Measurements from ENCODE around the gene EGLN1.

Gene EGLN1

GRCh38 chr1:231383159-231383860, 38.8 kb downstream of the EGLN1 start:
- Histone ChIP-seq H3K4me1 (ENCODE audit: insufficient read depth, low read length) (no peaks in the 10 kb centered on the region), H3K4me3 (ENCODE audit: low read depth in 1 of 2, low read length in 2 of 2) (no peak overlapping the region), H3K27ac (ENCODE audit: low read length) (no peak overlapping the region), H3K9ac (ENCODE audit: low read depth, low read length) (no peak overlapping the region), H3K79me2 (ENCODE audit: insufficient read depth, low read length) (peaks cover 86% of the 10 kb centered on the region), H3K4me2 (ENCODE audit: insufficient read depth, low read length) (no peak overlapping the region), H3K9me3 (ENCODE audit: insufficient read depth, low read length, severe bottlenecking) (no peaks in the 10 kb centered on the region), H2AFZ (ENCODE audit: low read depth, low read length) (no peak overlapping the region), H4K20me1 (ENCODE audit: insufficient read depth, low read length) (peaks cover 32% of the 10 kb centered on the region), H3K36me3 (ENCODE audit: insufficient read depth, low read length) (0 out of 2 replicates have a peak, but pooled peaks cover 5% of the 10 kb centered on the region), H3K27me3 (ENCODE audit: insufficient read depth, low read length, poor library complexity) (no peaks in the 10 kb centered on the region)
- TF ChIP-seq CTCF (IDR thresholded peaks at IDR 0.05; ENCODE audit: borderline replicate concordance, extremely low read depth, low read length, poor library complexity, severe bottlenecking) (no peak), EZH2 (IDR thresholded peaks at IDR 0.05; ENCODE audit: borderline replicate concordance, low read depth, low read length, severe bottlenecking) (no peak)
- ATAC-seq (ENCODE audit: insufficient read depth, low read depth) (no peak), DNase-seq (no peak)

DNA sequence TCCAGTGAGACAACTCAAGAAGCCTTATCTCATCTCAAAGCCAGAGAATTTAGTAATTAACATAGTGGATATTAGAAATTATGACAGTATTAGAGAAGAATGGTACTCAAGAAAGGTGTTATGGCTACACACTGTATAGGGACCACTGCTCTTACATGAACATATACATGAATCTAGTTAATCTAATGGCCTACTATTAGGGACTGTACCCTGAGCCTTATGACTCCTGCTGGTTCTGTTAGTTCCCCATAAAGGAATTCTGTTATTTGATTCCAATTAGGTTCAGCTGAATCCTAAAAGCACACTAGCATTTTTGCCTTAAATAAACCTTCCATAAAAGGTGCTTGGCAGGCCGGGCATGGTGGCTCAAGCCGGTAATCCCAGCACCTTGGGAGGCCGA, 39.7 kb downstream of the EGLN1 start:
- no peak overlapping the region for H3K4me2 ChIP-seq (ENCODE audit: insufficient read depth, low read length)
- H2AFZ ChIP-seq (ENCODE audit: low read depth, low read length) = no peak overlapping the region
- H3K9me3 ChIP-seq (ENCODE audit: insufficient read depth, low read length, severe bottlenecking) = no peaks in the 10 kb centered on the region
- 0 out of 2 replicates have a peak, but pooled peaks cover 5% of the 10 kb centered on the region for H3K36me3 ChIP-seq (ENCODE audit: insufficient read depth, low read length)
- ATAC-seq (ENCODE audit: insufficient read depth, low read depth) (no peak), DNase-seq (no peak)
- no peak overlapping the region for H3K4me3 ChIP-seq (ENCODE audit: low read depth in 1 of 2, low read length in 2 of 2)
- peaks cover 27% of the 10 kb centered on the region for H4K20me1 ChIP-seq (ENCODE audit: insufficient read depth, low read length)
- no peaks in the 10 kb centered on the region for H3K27me3 ChIP-seq (ENCODE audit: insufficient read depth, low read length, poor library complexity)
- peaks cover 85% of the 10 kb centered on the region for H3K79me2 ChIP-seq (ENCODE audit: insufficient read depth, low read length)
- TF ChIP-seq CTCF (IDR thresholded peaks at IDR 0.05; ENCODE audit: borderline replicate concordance, extremely low read depth, low read length, poor library complexity, severe bottlenecking) = no peak
- no peak for TF ChIP-seq EZH2 (IDR thresholded peaks at IDR 0.05; ENCODE audit: borderline replicate concordance, low read depth, low read length, severe bottlenecking)
- H3K27ac ChIP-seq (ENCODE audit: low read length) = no peak overlapping the region
- no peak overlapping the region for H3K9ac ChIP-seq (ENCODE audit: low read depth, low read length)
- no peaks in the 10 kb centered on the region for H3K4me1 ChIP-seq (ENCODE audit: insufficient read depth, low read length)

DNA sequence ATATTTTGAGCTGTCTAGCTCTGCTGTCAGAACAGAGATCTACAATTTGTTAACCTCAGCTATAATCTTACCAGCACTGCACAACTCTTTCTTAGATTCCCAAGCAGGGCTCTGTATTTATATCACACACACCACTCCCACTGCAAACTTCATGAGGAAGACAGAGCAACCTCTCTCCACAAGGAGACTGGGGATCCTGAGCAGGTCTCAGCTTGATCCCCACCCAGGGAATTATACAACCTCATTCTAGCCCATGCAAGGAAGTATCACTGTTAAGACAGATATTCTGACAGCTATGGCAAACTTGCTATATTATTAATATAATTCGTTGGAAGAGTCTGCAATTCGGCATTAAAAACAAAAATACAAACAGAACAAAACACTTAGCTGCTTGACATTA, 40.4 kb downstream of the EGLN1 start:
- Histone ChIP-seq H3K4me1 (ENCODE audit: insufficient read depth, low read length) (no peaks in the 10 kb centered on the region), H3K9ac (ENCODE audit: low read depth, low read length) (no peak overlapping the region), H3K36me3 (ENCODE audit: insufficient read depth, low read length) (0 out of 2 replicates have a peak, but pooled peaks cover 5% of the 10 kb centered on the region), H3K27ac (ENCODE audit: low read length) (no peak overlapping the region), H4K20me1 (ENCODE audit: insufficient read depth, low read length) (peaks cover 31% of the 10 kb centered on the region), H3K4me2 (ENCODE audit: insufficient read depth, low read length) (no peak overlapping the region), H3K79me2 (ENCODE audit: insufficient read depth, low read length) (peaks cover 87% of the 10 kb centered on the region), H3K27me3 (ENCODE audit: insufficient read depth, low read length, poor library complexity) (no peaks in the 10 kb centered on the region), H2AFZ (ENCODE audit: low read depth, low read length) (no peak overlapping the region), H3K4me3 (ENCODE audit: low read depth in 1 of 2, low read length in 2 of 2) (no peak overlapping the region), H3K9me3 (ENCODE audit: insufficient read depth, low read length, severe bottlenecking) (no peaks in the 10 kb centered on the region)
- no peak for TF ChIP-seq CTCF (IDR thresholded peaks at IDR 0.05; ENCODE audit: borderline replicate concordance, extremely low read depth, low read length, poor library complexity, severe bottlenecking)
- no peak for TF ChIP-seq EZH2 (IDR thresholded peaks at IDR 0.05; ENCODE audit: borderline replicate concordance, low read depth, low read length, severe bottlenecking)
- ATAC-seq (ENCODE audit: insufficient read depth, low read depth) (no peak), DNase-seq (no peak)

All from DND-41 (cell line).